Measurements from ENCODE around the gene SYT12. TPM values are rescaled to one million over a fixed set of nuclear protein-coding genes. Genes with fewer than 3 reads are reported as not detected.
A peak's percentile ranks its signal among the peaks of the same experiment; 100 is the strongest.

SYT12 gene
- total RNA-seq, 1 donor from 2014 or later: not detected

DNA sequence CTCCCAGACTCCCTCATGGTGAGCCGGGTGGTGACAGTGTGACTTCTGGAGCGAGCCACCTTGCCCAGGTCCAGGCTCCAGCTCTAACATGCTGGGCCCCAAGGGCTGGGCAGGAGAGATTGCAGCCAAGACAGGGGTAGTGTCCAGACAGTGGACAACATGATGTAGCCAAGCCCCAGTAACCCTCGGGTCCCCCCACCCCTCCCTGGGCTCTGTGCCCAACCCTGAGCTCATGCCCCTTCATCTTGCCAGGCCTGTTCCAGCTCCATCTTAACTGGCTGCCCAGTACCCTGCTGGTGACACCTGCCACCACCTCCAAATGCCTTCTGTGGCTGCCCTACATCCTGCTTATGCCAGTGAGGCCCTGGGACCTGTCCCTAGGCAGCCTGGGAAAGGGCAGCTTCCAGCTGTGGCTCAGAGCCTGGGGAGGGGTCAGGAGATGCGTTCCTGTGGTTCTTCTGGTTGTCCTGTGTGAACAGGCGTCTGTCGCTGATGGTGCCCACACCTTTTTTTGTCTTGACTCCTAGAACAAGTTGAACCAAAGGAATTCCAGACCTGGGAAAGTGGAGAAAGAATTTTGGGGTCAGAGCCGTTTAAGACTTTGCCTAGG is 12.5 kb upstream of the SYT12 start:
- no peak overlapping the region for H3K27ac ChIP-seq
- ATAC-seq (no peak), DNase-seq (no peak)
- H3K4me1 ChIP-seq: no peaks in the 10 kb centered on the region
- no peaks in the 10 kb centered on the region for H3K9me3 ChIP-seq
- H3K36me3 ChIP-seq: no peaks in the 10 kb centered on the region
- no peaks in the 10 kb centered on the region for H3K27me3 ChIP-seq (ENCODE audit: low read depth)
- H3K4me3 ChIP-seq: no peak overlapping the region
- TF ChIP-seq, protein P1, sequence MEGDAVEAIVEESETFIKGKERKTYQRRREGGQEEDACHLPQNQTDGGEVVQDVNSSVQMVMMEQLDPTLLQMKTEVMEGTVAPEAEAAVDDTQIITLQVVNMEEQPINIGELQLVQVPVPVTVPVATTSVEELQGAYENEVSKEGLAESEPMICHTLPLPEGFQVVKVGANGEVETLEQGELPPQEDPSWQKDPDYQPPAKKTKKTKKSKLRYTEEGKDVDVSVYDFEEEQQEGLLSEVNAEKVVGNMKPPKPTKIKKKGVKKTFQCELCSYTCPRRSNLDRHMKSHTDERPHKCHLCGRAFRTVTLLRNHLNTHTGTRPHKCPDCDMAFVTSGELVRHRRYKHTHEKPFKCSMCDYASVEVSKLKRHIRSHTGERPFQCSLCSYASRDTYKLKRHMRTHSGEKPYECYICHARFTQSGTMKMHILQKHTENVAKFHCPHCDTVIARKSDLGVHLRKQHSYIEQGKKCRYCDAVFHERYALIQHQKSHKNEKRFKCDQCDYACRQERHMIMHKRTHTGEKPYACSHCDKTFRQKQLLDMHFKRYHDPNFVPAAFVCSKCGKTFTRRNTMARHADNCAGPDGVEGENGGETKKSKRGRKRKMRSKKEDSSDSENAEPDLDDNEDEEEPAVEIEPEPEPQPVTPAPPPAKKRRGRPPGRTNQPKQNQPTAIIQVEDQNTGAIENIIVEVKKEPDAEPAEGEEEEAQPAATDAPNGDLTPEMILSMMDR (IDR thresholded peaks at IDR 0.05): no peak
- intact Hi-C loops (cut with DNase I): no loop called here

DNA sequence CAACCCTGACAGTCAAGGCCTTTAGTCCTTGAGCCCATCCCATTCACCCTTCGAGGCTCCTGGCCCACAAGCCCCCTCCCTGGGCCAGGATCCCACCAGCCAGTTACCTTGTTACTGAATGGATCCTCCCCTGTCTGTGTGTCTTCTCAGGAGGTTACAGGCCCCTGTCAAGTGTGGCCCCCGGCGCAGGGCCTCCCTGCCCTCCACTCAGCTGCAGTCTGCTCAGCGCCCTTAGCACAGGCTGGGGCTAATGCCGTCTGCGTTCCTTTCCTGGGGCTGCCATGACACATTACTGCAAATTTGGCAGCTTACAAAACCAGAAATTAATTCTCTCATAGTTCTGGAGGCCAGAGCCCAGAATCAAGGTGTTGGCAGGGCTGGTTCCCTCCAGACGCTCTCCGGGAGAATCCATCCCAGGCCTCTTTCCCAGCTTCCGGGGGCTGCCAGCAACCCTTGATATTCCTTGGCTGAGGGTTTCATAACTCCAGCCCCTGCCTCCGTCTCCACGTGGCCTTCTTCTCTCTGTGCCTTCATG is 9.4 kb upstream of the SYT12 start:
- H3K4me1 ChIP-seq: no peaks in the 10 kb centered on the region
- no peaks in the 10 kb centered on the region for H3K27me3 ChIP-seq (ENCODE audit: low read depth)
- DNase-seq: no peak
- TF ChIP-seq, protein P1 (IDR thresholded peaks at IDR 0.05): no peak
- no peaks in the 10 kb centered on the region for H3K36me3 ChIP-seq
- no peak overlapping the region for H3K4me3 ChIP-seq
- no peaks in the 10 kb centered on the region for H3K9me3 ChIP-seq
- H3K27ac ChIP-seq: no peak overlapping the region
- intact Hi-C loops (cut with DNase I): no loop called here
- peak in 1 of 2 donors; percentile 30 for ATAC-seq

DNA sequence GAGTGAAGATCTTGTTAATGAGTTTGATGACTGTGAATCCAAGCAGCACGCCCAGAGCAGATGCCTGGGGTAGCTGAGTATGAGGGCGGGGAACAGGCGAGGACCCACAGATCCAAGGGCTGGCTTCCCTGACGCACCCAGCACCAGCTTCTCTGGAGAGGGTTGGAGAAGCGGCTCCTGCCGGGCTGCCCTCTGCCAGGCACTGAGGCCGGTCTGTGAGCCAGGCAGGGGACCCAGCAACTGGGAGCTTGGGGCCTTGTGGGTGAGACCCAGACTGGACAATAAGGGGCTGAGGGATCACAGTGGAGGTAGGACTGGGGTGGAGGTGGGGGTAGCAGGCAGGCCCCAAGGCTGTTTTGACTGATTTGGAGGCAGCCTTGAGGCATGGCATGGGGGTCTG is 8.6 kb upstream of the SYT12 start:
- Histone ChIP-seq H3K36me3 (no peaks in the 10 kb centered on the region), H3K4me1 (no peaks in the 10 kb centered on the region), H3K27ac (no peak overlapping the region), H3K4me3 (no peak overlapping the region), H3K9me3 (no peaks in the 10 kb centered on the region), H3K27me3 (ENCODE audit: low read depth) (no peaks in the 10 kb centered on the region)
- ATAC-seq (no peak), DNase-seq (no peak)
- intact Hi-C loops (cut with DNase I): no loop called here
- TF ChIP-seq, protein P1 (IDR thresholded peaks at IDR 0.05): no peak

DNA sequence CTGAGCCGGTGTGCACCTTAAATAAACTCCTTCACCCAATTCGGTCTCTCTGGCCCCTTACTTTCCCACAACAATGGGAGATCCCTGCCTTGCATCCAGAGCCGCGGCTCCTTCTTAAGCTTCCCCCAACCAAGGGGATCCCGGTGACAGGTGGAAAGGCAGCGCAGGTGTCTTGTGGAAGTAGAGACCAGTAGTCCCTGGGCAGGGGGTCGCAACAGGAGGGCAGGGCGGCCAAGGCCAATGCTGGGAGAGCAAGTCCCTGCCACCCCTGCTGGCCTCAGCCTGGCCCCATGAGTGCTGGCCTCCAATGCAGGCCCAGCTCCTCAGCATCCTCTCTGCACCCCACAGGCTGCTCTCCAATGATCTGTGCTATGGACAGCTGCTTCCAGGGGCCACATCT is 7.9 kb upstream of the SYT12 start:
- Histone ChIP-seq H3K9me3 (no peaks in the 10 kb centered on the region), H3K4me3 (no peak overlapping the region), H3K27ac (no peak overlapping the region), H3K4me1 (no peaks in the 10 kb centered on the region), H3K27me3 (ENCODE audit: low read depth) (no peaks in the 10 kb centered on the region), H3K36me3 (no peaks in the 10 kb centered on the region)
- TF ChIP-seq, protein P1 (IDR thresholded peaks at IDR 0.05): no peak
- intact Hi-C loops (cut with DNase I): no loop called here
- DNase-seq: no peak
- no peak for ATAC-seq

DNA sequence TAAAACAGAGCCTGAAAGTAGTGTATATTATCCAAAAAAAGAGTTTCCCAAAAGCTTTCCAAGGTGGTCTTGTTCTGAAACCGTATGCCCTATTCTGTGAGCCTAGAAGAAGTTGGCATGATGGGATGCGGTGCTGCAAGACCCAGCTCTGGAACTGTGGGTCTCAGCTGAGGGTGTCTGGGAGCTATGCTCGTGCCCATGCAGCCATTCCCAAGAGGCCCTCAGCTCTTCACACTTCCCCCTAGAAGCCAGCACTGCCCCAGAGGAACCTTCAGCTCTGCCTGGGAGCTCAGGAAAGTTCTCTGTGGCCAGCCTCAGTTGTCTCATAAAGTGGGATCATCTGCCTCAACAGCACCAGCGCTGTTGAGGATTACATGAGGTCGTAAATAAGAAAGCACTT is 6.4 kb upstream of the SYT12 start:
- H3K9me3 ChIP-seq: no peaks in the 10 kb centered on the region
- TF ChIP-seq, protein P1 (IDR thresholded peaks at IDR 0.05): no peak
- no peaks in the 10 kb centered on the region for H3K36me3 ChIP-seq
- ATAC-seq (no peak), DNase-seq (no peak)
- H3K27ac ChIP-seq: no peak overlapping the region
- intact Hi-C loops (cut with DNase I): no loop called here
- no peaks in the 10 kb centered on the region for H3K27me3 ChIP-seq (ENCODE audit: low read depth)
- H3K4me3 ChIP-seq: no peak overlapping the region
- H3K4me1 ChIP-seq: no peaks in the 10 kb centered on the region
